ENCODE measurements around the gene ADAM22.

- no peak for TF ChIP-seq CTCF (IDR thresholded peaks at IDR 0.05)
- TF ChIP-seq POLR2A (IDR thresholded peaks at IDR 0.05) = no peak
- no peak for TF ChIP-seq EP300 (IDR thresholded peaks at IDR 0.05)
Observed at GRCh38 chr7:88091988-88092675, 158.1 kb downstream of the ADAM22 start.

Measured in ovary (tissue), 3 donors.